GM18867 (cell line): ENCODE measurements around the gene VEGFA.

Experiments used
- ATAC-seq: cut with Tn5 transposase; IDR thresholded peaks from one replicate; pipeline ENCODE4 v1.9.1; 2021; ENCODE audit warnings: mild to moderate bottlenecking, moderate library complexity; ENCODE audit not compliant: unreplicated experiment

The VEGFA gene

GRCh38 chr6:43771858-43772680 lies 2.1 kb downstream of the VEGFA start:
- peak; percentile 20 for ATAC-seq

GRCh38 chr6:43772681-43773049 lies 2.7 kb downstream of the VEGFA start:
- no peak for ATAC-seq

GRCh38 chr6:43773050-43773979 lies 3.3 kb downstream of the VEGFA start:
- ATAC-seq: peak; percentile 25

- ATAC-seq: no peak
Observed at GRCh38 chr6:43773980-43774775, 4.2 kb downstream of the VEGFA start.

- ATAC-seq: no peak
Observed at GRCh38 chr6:43774776-43775534, 4.9 kb downstream of the VEGFA start.

- no peak for ATAC-seq
Observed at GRCh38 chr6:43775535-43775885, 5.5 kb downstream of the VEGFA start.

- no peak for ATAC-seq
Observed at GRCh38 chr6:43776115-43776798, 6.2 kb downstream of the VEGFA start.

- no peak for ATAC-seq
Observed at GRCh38 chr6:43776799-43777776, 7.1 kb downstream of the VEGFA start.

GRCh38 chr6:43778131-43778855 lies 8.3 kb downstream of the VEGFA start:
- no peak for ATAC-seq

- no peak for ATAC-seq
Observed at GRCh38 chr6:43778976-43779851, 9.2 kb downstream of the VEGFA start.

- no peak for ATAC-seq
Observed at GRCh38 chr6:43779852-43780236, 9.8 kb downstream of the VEGFA start.

GRCh38 chr6:43780293-43780692 lies 10.3 kb downstream of the VEGFA start:
- no peak for ATAC-seq

GRCh38 chr6:43780941-43781928 lies 11.2 kb downstream of the VEGFA start:
- ATAC-seq: no peak

GRCh38 chr6:43781941-43782704 lies 12.1 kb downstream of the VEGFA start:
- no peak for ATAC-seq
